EL (cell line): ENCODE measurements around the gene CCL11.

Source experiments
- DNase-seq: peaks from one replicate; pipeline ENCODE4 v3.0.0-alpha.2; 2016

Gene CCL11

DNA sequence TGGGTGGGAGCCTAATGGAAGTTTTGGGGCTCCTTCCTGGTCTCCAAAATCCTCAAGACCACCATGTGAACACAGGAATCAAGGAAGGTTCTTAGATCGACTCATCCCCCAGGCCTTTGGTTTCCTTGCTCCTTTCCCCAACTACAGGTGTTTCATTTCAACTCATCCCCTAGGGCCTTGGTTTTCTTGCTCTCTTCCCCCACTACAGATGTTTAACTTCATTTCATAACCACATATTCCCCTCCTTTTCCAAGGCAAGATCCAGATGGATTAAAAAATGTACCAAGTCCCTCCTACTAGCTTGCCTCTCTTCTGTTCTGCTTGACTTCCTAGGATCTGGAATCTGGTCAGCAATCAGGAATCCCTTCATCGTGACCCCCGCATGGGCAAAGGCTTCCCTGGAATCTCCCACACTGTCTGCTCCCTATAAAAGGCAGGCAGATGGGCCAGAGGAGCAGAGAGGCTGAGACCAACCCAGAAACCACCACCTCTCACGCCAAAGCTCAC is at the start of gene CCL11:
CCL11 (plus strand) TSS at position 457 of the 507 bp plus-strand sequence. CDS start 67 bp downstream, outside the sequence.
- DNase-seq, result no peak

DNA sequence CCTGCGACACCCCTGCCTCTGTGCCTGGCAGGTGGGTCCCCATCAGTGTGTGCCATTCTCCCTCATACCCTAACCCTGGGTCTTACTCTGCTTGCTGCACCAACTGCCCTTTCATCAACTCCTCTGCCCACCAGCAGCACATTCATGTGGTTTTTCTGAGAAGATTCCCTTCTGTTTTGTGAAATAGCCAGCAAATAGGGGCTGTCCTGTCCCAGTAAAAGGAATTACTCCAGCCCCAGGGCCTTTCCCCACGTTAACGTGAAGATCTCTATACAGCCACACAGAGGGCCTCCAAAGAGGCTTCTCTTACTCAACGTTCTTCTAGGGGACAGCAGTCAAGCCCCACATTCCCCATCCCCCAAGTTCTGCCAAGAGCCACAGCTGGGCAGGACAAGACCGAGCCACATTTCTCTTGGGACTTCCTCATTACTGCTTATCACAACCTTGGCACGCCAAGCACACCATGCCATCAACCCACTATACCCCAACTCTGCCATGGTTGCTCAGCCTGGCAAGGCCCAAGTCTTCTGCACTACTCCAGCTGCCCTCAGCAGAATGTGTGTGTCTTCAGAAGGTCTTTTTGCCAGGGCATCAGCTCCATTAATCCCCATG is 49.2 kb upstream of the CCL11 start:
- no peak for DNase-seq

DNA sequence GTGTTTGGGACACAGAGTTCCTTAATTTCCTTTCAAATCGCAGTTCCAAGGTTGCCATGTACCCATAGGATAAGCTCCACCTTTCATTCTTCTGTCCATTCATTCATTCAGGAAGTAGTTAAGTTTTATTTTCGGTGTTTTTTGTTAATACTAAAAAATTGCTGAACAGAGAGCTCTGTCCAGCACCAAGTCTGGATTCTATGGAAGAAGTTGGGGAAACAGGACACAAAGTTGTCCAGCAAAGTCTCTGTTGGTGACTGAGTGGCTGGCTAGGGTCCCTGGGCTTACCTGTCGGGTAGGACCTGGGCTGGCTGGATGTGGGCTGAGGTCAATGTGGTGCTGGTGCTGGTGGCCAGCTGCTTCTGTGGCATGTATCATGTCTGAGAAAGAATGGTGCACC is 48.1 kb upstream of the CCL11 start:
- no peak for DNase-seq

DNA sequence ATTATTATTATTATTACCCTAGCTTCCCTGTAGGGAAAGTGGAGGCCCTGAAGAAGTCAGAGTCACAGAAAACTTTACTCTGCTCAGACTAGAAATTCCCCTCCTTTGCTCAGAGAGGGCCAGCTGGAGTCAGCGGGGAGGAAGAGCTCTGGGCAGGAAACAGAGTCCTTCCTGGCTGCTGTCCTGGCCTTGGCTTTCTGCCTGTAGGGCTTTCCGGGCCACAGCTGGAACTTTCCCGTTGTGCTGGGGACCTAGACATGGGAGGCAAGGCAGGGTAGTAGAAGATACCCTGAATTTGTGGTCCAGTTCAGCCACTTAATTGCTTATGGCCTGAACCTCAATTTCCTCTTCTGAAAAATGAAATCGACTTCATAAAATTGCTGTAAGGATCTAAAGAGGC is 44.5 kb upstream of the CCL11 start:
- DNase-seq, result peak; percentile 48

DNA sequence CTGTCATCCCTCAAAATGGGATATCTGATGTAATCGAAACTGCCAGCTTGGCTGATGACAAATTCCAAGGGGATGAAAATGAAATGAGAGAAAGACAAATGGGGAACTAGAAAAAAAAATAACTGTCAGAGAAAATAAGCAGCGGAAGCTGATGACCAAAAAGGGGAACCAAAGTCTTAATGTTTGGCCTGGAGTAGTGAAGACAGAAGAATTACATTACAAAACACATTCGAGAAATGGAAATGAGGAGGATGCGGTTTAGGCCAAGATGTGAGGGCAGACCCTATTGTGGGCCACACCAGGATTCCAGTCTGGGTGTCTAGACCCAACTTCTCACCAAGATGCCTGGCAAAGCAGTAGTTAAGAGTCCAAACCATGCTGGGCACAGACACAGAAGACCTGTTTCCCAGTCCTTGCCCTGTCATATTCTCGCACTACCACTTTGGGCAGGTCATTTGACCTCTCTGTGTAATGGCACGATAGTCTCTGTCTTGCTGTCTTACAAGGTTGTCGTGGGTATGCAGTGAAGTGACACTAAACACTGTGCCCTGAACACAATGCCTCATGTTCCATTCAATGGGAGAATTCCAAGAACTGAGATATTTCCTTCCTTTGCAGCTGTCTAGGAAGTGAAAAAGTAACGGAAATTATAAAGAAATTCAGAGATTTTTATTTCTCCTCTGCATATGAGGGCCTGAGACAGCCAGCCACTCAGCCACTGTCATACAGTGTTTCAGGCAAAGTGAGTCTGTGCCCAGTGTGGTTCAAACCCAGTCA is 42.8 kb upstream of the CCL11 start:
- no peak for DNase-seq

DNA sequence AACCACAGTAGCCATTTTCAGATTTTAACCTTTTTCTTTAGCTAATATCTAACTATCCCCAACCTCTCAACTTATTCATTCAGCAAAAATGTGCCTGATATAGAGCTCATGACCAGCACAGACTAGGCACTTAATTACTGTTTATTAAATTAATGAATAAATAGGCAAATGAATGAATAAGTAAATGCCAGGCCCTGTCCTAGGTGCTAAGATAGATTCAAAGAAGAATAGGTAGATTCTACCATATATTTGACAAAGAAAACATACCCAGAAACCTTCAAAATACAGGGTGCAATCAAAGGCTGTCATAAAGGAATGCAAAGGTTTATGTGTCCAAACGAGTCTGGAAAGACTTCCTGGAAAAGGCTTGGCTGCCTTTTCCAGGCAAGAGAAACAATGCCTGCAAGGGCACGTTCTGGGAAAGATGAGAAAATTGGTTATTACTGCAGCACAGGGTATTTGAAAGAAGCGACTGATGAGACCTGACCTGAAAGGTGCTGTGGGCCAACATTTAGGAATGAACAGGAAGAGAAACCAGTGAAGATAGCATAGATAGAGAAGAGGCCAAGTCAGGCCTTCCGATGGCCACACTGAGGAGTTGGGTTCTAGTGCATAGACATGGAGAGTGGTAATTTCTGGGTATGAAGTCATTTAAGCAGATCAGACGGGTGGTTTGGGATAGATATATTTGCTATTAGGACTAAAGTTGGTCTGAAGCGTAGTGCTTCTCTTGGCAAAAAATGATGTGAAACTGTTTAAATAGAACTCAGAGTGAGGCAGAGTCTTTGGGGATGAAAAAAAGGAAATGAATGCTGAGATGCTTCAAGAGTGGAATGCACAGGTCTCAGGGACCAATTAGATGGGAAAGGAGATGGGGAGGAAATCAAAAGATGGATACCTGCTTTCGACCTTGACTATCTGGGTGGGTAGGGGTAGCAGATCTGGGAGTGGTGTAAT is 41.9 kb upstream of the CCL11 start:
- DNase-seq, result no peak

DNA sequence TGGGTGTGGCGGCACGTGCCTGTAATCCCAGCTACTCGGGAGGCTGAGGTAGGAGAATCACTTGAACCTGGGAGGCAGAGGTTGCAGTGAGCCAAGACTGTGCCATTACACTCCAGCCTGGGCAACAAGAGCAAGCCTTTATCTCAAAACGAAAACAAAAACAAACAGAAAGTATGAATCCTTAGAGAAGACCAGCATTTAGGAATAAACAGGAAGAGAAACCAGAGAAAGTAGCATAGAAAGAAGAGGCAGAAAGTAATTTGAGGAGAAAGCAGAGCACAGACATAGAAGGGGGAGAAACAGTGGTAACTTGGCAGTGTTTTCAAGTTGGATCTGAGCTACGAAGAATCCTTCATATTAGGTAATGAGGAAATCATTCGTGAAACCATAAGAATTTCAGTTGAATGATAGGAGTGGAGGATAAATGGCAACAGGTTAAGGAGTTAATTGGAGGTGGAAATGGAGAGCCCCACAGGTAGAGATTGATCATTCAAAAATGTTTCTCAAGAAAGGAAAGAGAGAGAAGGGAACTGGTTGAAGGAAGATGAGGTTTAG is 40.1 kb upstream of the CCL11 start:
- DNase-seq, result no peak

DNA sequence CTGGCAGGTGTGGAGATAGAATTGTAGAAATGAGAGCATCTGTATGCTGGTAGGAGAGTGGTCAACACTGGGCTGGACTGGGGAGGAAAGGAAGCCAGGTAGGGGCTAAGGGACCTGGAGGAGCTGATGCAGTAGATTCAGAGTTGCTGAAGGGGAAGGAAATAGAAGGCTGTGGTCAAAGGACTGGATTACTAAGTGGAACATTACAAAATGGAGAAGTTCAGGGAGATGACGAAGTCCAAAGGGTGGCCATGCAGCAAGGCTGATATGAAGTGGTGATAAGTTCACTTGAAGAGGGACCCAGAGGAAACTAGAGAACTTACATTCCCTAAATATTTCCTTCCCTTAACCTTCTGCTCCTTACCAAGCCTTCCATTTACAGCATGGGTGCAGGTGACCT is 39.1 kb upstream of the CCL11 start:
- no peak for DNase-seq

DNA sequence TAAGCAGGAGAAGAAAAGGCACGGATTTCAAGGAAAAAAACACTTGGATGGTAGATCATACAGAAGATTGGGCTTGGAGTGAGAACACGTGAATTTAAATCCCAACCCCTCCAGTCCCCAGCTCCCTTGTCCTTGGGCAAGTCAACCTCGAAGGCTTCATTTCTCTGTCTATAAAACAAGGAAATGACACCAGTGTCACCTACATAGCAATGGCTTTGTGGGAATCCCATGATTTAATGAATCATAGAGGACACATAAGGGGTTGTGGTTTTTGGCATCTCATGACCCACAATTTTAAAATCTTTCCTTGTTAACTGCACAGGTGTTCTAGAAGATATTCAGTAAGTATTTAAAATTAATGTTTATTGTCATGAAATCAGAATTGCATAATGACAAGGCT is 38.7 kb upstream of the CCL11 start:
- no peak for DNase-seq

DNA sequence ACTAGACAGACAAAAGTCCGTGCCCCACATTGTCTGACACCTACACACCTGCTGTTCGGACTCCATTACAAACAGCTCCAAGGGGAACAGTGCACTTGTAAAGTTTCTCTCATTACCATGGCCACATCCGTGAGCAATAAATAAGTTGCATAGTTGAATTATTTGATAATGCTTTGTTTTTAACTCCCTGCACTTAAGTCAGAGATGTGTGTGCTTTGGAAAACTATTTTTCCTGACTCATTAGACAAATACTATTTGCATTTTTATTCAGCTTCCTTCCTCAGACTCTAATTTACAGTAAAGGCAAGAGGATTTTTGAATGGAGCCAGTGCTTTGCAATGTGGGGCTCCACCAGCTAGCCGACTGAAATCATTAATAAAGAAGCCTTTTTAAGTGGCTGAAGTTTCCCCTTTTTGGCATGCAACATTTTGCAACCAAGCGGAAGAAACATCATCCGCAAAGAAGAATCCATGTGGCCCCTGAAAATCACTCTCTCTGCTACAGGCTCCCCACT is 37.0 kb upstream of the CCL11 start:
- peak; percentile 85 for DNase-seq

DNA sequence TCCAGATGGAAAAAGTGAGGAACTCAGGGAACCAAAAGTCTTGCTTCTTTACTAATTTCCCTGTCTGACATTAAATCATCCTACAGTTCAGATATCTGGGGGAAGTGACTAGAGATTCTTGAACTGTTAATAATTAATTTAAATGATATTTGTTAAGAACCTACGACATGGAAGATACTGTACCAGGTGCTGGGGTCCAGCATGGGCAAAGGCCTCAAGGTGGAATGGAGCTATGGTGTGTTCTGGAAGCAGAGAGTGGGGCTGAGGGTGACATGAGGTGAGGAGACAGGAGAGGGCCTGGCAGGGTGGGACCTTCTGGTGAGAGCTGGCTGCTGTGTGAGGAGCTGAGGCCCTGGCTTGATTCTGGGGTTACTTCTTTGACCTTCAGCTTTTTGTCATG is 36.5 kb upstream of the CCL11 start:
- no peak for DNase-seq

DNA sequence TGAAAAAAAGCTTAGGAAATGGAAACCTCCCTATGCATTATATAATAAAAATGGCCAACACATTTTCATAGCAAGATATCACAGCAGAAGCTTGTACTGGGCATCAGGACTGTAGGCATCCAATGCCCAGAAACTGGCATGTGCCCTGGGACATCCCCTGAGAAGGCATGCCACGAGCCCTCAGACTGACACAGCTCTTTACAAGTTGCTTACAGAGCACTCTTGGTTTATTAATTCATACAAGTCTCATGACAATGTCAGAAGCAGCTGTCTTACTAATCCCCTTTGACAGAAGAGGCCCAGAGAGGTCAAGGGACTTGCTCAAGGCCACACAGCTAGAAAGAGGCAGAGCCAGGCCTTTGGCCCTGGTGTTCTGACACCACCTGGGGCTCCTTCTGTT is 36.1 kb upstream of the CCL11 start:
- no peak for DNase-seq

DNA sequence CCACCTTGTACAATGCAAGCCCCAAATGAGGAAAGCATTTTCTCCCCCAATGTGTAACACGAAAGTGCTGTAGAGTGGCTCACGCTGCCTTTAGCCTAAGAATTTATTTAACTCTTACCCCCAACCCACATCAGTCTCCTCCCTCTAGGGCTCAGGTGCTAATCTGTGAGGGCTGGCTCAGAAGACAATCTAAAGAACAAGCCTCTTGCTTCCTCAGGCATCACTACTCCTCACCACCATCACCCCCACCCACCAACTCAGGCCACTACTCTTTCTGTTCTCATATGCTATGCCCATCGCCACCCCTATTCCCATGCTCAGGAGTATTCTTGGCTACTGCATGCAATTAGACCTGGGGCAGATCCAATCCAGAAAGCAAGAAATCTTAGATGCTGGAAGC is 34.4 kb upstream of the CCL11 start:
- DNase-seq, result no peak

DNA sequence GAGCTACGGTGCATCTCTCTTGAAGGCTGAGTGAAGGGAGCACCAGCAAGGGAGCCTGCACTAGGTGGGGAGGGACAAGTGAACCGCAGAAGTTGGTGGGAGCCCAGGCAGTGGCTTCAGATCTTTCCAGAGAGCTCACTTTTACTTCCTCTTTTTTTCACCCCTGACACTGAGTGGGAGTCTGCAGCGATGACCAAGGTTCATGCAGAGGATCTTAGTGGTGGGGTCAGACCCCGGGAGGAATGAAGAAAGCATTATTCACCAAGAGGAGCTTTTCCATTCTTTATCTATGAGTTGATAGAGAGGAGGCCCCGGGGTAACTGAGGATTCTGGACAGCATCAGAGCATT is 33.5 kb upstream of the CCL11 start:
- no peak for DNase-seq

DNA sequence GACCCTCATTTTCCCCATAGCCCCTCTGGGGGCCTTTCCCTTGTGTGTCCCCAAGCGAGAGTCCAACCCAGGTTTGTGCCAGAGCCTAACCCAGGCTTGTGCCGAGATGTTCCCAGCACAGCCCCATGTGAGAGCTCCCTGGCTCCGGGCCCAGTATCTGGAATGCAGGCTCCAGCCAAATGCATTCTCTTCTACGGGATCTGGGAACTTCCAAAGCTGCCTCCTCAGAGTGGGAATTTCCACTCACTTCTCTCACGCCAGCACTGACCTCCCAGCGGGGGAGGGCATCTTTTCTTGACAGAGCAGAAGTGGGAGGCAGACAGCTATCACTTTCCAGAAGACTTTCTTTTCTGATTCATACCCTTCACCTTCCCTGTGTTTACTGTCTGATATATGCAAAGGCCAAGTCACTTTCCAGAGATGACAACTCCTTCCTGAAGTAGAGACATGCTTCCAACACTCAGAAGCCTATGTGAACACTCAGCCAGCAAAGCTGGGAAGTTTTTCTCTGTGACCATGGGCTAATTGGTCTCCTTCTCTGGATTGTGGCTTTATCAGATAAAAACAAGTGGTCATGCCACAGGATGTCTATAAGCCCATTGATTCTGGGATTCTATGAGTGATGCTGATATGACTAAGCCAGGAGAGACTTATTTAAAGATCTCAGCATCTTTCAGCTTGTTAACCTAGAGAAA is 33.0 kb upstream of the CCL11 start:
- peak; percentile 96 for DNase-seq

DNA sequence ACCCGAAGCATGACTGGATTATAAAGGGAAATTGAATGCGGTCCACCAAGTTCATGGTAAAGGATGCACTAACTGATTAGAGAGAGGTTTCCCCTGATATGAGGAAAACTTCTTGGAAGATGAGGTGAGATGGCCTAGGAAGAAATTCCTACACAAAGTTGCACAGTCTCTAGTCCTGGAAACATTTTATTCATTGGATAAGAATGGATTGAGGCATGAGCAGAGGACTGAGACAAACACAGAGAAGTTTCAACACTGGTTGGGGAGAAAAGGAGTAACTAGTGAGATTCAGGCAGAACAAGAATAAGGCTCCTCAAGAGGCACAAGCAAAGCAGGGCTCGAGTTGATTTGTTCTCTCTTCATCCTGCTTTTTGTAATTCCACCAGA is 32.4 kb upstream of the CCL11 start:
- DNase-seq, result no peak

DNA sequence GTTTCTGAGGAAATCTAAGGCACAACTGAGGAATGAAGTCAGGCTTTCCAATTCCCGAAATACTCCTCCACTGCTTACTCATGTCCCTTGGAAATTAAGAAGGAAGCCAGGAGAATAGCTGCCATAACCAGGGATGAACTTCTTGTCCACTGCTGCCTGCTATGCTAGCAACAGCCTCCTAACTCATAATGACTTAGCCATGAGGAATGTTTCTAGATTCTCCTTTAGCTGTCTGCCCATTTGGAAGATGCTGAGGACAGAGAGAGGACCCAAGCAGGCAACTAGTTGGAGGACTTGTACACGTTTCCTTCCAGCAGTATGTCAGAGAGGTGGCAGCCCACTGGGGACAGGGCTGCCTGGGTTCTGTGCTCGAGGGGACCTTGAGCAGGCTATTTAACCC is 31.4 kb upstream of the CCL11 start:
- peak; percentile 89 for DNase-seq

DNA sequence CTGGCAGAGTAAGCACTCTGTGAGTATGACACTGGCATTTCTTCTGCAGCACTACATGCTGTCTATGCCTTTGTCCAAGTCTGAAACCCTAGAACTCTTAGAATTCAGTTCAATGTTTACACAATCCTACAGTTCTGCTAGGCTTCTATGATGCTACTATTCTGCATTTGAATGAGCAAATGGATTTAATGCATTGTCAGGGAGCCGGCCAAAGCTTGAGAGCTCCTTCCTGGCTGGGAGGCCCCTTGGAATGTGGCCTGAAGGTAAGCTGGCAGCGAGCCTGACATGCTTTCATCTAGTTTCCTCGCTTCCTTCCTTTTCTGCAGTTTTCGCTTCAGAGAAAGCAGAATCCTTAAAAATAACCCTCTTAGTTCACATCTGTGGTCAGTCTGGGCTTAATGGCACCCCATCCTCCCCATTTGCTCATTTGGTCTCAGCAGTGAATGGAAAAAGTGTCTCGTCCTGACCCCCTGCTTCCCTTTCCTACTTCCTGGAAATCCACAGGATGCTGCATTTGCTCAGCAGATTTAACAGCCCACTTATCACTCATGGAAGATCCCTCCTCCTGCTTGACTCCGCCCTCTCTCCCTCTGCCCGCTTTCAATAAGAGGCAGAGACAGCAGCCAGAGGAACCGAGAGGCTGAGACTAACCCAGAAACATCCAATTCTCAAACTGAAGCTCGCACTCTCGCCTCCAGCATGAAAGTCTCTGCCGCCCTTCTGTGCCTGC is 30.7 kb upstream of the CCL11 start, which contains the start of gene CCL2:
CCL2 (plus strand) TSS at position 635 of the 730 bp plus-strand sequence; CDS start at position 700, 65 bp downstream.
- peak; percentile 92 for DNase-seq

DNA sequence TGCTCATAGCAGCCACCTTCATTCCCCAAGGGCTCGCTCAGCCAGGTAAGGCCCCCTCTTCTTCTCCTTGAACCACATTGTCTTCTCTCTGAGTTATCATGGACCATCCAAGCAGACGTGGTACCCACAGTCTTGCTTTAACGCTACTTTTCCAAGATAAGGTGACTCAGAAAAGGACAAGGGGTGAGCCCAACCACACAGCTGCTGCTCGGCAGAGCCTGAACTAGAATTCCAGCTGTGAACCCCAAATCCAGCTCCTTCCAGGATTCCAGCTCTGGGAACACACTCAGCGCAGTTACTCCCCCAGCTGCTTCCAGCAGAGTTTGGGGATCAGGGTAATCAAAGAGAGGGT is 30.2 kb upstream of the CCL11 start:
- no peak for DNase-seq

DNA sequence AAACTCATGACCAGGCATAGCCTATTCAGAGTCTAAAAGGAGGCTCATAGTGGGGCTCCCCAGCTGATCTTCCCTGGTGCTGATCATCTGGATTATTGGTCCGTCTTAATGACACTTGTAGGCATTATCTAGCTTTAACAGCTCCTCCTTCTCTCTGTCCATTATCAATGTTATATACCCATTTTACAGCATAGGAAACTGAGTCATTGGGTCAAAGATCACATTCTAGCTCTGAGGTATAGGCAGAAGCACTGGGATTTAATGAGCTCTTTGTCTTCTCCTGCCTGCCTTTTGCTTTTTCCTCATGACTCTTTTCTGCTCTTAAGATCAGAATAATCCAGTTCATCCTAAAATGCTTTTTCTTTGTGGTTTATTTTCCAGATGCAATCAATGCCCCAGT is 29.7 kb upstream of the CCL11 start:
- no peak for DNase-seq

DNA sequence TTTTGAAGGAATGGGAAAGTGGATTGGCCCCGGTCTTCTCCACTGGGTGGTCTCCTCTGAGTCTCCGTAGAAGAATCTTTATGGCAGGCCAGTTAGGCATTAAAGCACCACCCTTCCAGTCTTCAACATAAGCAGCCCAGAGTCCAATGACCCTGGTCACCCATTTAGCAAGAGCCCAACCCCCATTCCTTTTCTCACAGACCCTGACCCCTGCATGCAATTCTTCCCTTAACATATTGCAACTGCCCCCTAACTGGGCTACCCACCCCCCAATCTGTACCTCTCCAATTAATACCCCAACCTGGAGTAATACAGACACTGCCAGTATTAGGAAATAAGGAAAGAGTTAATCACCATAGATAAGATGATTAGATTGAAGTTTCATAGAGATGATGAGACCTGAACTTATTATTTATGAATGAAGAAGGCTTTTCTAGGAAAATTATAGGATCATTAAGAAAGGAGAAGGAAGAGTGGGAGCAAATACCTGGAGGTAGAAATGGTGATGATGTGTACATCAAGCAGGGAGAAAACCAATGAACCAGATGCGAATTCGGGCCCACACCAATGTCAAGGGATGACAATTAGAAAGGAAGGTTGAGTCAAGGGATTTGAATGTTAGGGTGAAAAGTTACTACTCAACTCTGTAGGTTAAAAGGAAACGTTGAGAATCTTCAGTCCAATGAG is 28.1 kb upstream of the CCL11 start:
- DNase-seq, result peak; percentile 38
